ENCODE results near the gene SLC5A12.

The SLC5A12 gene, protein sequence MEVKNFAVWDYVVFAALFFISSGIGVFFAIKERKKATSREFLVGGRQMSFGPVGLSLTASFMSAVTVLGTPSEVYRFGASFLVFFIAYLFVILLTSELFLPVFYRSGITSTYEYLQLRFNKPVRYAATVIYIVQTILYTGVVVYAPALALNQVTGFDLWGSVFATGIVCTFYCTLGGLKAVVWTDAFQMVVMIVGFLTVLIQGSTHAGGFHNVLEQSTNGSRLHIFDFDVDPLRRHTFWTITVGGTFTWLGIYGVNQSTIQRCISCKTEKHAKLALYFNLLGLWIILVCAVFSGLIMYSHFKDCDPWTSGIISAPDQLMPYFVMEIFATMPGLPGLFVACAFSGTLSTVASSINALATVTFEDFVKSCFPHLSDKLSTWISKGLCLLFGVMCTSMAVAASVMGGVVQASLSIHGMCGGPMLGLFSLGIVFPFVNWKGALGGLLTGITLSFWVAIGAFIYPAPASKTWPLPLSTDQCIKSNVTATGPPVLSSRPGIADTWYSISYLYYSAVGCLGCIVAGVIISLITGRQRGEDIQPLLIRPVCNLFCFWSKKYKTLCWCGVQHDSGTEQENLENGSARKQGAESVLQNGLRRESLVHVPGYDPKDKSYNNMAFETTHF

GRCh38 chr11:26721948-26722475 lies at the start of gene SLC5A12:
TSS of gene SLC5A12 (minus strand) at chr11:26722060. CDS start at chr11:26721714, 346 bp downstream.
- Mint-ChIP-seq H3K4me3 (no peak within 1 kb of the TSS), H3K9me3 (peaks cover 6% of the 10 kb centered on the region), H3K4me1 (ENCODE audit: low read depth) (no peaks in the 10 kb centered on the region), H3K27ac (no peak within 1 kb of the TSS), H3K36me3 (ENCODE audit: low read depth) (no peaks in the 10 kb centered on the region), H3K27me3 (no peaks in the 10 kb centered on the region)
- DNase-seq, result no peak

DNA sequence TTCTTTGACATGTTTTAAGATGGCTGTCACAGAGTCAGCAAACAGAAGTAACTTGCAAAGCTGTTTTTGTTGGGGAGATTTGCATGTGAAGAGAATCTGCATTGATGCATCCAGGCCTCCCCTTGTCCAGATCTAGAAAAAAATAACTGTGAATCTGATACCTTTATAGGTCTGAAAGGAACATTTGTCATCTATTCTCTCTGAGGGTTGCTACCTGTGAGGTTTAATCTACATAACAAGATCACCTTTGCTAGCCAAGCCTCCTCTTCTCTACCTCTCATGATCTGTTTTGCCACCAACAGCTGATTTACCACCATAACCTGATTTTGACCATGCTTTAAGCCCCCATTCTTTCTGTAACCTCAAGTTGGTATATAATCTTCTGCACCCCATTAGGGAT lies 47.2 kb upstream of the SLC5A12 start:
- no peaks in the 10 kb centered on the region for H3K36me3 Mint-ChIP-seq (ENCODE audit: low read depth)
- no peaks in the 10 kb centered on the region for H3K4me1 Mint-ChIP-seq (ENCODE audit: low read depth)
- H3K27ac Mint-ChIP-seq, result no peak overlapping the region
- H3K9me3 Mint-ChIP-seq, result peaks cover 12% of the 10 kb centered on the region
- DNase-seq, result no peak
- no peaks in the 10 kb centered on the region for H3K27me3 Mint-ChIP-seq
- no peak overlapping the region for H3K4me3 Mint-ChIP-seq

GRCh38 chr11:26767060-26767459 lies 45.2 kb upstream of the SLC5A12 start:
- H3K9me3 Mint-ChIP-seq, result peaks cover 6% of the 10 kb centered on the region
- H3K27me3 Mint-ChIP-seq, result no peaks in the 10 kb centered on the region
- no peak overlapping the region for H3K27ac Mint-ChIP-seq
- H3K36me3 Mint-ChIP-seq (ENCODE audit: low read depth), result no peaks in the 10 kb centered on the region
- DNase-seq, result no peak
- H3K4me1 Mint-ChIP-seq (ENCODE audit: low read depth), result no peaks in the 10 kb centered on the region
- H3K4me3 Mint-ChIP-seq, result no peak overlapping the region

GRCh38 chr11:26765323-26765722 lies 43.5 kb upstream of the SLC5A12 start:
- peaks cover 6% of the 10 kb centered on the region for H3K9me3 Mint-ChIP-seq
- H3K27ac Mint-ChIP-seq, result no peak overlapping the region
- no peak for DNase-seq
- H3K27me3 Mint-ChIP-seq, result no peaks in the 10 kb centered on the region
- no peak overlapping the region for H3K4me3 Mint-ChIP-seq
- H3K4me1 Mint-ChIP-seq (ENCODE audit: low read depth), result no peaks in the 10 kb centered on the region
- H3K36me3 Mint-ChIP-seq (ENCODE audit: low read depth), result no peaks in the 10 kb centered on the region

DNA sequence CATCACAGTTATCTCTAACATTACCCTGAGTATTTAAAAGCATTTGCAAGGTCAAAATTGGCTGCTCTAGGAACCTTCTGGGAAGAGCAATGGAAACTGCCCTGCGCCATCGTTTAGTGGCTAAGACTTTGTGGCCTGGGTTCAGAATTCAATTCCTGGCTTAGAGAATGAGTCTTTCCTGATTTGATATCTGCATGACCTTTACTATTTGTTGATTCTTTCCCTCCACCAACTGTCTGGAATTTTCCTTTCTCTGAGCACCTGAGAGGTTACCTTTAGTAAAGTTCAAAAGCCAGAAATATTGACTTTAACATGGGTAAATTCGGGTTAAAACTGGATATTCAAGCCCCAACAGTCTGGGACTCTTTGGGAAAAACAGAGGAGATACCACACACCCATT lies 43.0 kb upstream of the SLC5A12 start:
- DNase-seq, result no peak
- Mint-ChIP-seq H3K4me3 (no peak overlapping the region), H3K27me3 (no peaks in the 10 kb centered on the region), H3K9me3 (peaks cover 3% of the 10 kb centered on the region), H3K27ac (no peak overlapping the region), H3K4me1 (ENCODE audit: low read depth) (no peaks in the 10 kb centered on the region), H3K36me3 (ENCODE audit: low read depth) (no peaks in the 10 kb centered on the region)

DNA sequence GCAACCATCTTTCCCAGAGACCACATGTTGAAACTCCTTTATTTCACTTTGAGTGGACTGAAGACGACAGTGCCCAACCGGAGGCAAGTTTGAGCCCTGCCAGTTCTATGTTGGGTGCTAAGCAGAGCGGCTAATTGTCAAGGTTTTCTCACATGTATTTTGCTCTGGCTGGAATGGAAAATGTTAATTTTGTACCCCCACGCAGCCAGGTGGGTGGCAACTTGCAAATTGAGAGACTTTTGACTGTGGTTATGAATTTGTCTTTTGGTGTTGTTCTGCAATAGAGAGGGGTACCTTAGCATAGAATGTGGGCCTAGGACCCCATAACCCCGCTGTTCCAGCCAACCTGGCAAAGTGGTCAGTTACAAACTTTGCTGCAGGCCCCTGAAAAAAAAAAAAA lies 42.5 kb upstream of the SLC5A12 start:
- H3K4me1 Mint-ChIP-seq (ENCODE audit: low read depth), result no peaks in the 10 kb centered on the region

DNA sequence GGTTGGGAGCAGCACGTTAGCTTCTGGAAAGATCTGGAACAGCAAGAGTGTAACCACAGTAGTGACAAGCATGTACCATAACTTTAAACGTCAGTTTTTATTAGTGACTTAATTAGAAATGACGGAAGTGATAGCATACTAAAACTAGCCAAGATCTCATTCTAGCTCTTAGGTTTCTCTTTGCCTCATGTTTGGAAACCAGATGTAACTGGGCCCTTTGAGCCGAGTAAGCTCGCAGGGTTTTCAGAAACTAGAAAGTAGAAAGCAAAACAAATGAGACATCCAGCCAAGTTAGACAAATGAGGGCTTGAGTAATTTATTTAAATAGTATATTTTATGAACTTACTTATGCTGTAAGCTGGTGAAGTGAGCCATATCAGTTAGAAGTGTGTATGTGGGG lies 40.2 kb upstream of the SLC5A12 start:
- no peak overlapping the region for H3K27ac Mint-ChIP-seq
- H3K4me3 Mint-ChIP-seq, result no peak overlapping the region
- no peaks in the 10 kb centered on the region for H3K4me1 Mint-ChIP-seq (ENCODE audit: low read depth)
- no peaks in the 10 kb centered on the region for H3K36me3 Mint-ChIP-seq (ENCODE audit: low read depth)
- H3K9me3 Mint-ChIP-seq, result no peaks in the 10 kb centered on the region
- H3K27me3 Mint-ChIP-seq, result no peaks in the 10 kb centered on the region
- DNase-seq, result no peak

More for the DNA sequence above, 42.5 kb upstream of the SLC5A12 start:
- Mint-ChIP-seq H3K4me3 (no peak overlapping the region), H3K27me3 (no peaks in the 10 kb centered on the region), H3K36me3 (ENCODE audit: low read depth) (no peaks in the 10 kb centered on the region), H3K9me3 (peaks cover 3% of the 10 kb centered on the region), H3K27ac (no peak overlapping the region)
- DNase-seq, result no peak

DNA sequence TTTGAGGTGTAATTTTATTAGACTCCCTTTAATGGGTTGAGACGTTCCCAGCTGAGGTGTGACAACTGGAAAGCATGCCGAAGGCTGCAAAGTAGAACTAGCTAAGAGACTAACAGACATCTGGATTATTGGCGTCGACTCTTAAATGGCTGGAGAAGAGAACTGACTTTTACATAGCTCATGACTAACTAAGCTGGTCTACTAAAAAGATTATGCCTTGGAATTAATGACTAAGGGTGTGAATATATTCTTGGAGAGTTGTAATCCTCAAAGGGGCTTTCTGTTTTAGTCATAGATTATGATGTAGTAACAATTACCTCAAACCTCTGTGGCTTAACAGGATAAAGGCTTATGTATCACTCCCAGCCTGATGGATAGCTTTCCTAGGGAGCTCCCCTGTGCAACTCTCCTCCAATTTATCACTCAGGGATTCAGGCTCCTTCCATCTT lies 39.5 kb upstream of the SLC5A12 start:
- H3K27me3 Mint-ChIP-seq, result no peaks in the 10 kb centered on the region
- no peaks in the 10 kb centered on the region for H3K4me1 Mint-ChIP-seq (ENCODE audit: low read depth)
- DNase-seq, result no peak
- H3K9me3 Mint-ChIP-seq, result no peaks in the 10 kb centered on the region
- H3K36me3 Mint-ChIP-seq (ENCODE audit: low read depth), result no peaks in the 10 kb centered on the region
- no peak overlapping the region for H3K4me3 Mint-ChIP-seq
- no peak overlapping the region for H3K27ac Mint-ChIP-seq

- Mint-ChIP-seq H3K27me3 (no peaks in the 10 kb centered on the region), H3K27ac (no peak overlapping the region), H3K4me3 (no peak overlapping the region), H3K4me1 (ENCODE audit: low read depth) (no peaks in the 10 kb centered on the region), H3K36me3 (ENCODE audit: low read depth) (no peaks in the 10 kb centered on the region), H3K9me3 (no peaks in the 10 kb centered on the region)
- DNase-seq, result no peak
These were observed 36.1 kb upstream of the SLC5A12 start for GRCh38 chr11:26757995-26758394.

DNA sequence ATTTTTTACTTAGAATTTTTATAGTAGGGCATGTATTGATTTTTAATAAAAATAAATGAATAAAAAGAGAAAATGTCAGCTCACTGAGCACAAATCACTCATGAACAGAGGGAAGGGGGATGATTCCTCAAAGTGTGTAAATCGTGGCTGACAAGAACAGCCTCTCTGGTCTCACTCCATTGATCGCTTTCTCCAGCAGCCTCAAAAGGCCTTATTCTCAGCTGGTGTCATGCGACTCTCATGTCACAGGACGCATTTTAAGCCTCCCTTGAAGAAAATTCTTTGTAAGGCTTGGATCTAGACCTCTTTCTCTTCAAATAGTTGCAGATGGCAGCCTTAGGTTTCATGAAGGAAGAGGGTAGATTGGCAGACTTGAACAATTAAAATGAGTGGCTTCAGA lies 33.9 kb upstream of the SLC5A12 start:
- H3K27me3 Mint-ChIP-seq, result no peaks in the 10 kb centered on the region
- H3K4me1 Mint-ChIP-seq (ENCODE audit: low read depth), result no peaks in the 10 kb centered on the region
- DNase-seq, result no peak
- no peak overlapping the region for H3K27ac Mint-ChIP-seq
- no peaks in the 10 kb centered on the region for H3K9me3 Mint-ChIP-seq
- H3K36me3 Mint-ChIP-seq (ENCODE audit: low read depth), result no peaks in the 10 kb centered on the region
- H3K4me3 Mint-ChIP-seq, result no peak overlapping the region

DNA sequence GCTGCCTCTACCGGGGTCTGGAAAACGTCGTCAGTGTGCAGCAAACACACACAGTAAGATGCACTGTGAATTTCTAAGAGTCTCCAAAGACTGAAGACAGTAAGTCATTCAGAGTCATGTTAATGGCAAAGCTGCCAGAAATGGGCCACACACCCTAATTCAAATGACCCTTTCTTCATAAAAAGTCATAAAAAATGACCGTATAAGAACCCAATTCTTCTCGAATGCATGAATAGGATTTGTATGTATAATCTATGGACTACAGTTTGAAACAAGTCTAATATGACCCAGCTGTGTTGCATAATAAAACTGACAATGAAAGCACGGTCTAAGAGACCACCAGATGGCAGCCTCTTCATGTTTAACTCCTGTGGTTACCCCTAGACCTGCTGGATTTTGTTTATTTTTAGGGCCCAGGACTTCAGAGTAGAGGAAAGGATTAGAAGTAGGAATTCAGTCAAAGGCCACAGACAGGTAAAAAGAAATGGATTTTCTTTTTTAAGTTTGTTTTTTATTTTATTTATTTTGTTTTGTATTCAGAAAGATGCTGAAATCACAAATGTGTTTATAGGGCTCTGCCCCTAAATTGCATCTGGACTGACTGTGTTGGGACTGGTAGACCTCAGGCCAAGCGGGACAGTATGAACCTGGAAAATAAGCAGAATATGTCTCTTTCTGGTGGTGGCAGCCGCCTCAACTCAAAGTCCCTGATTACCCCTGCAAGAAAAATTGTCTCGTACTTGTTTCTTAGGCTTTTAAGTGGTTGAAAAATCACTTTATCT lies 32.1 kb upstream of the SLC5A12 start:
- Mint-ChIP-seq H3K27me3 (no peaks in the 10 kb centered on the region), H3K4me1 (ENCODE audit: low read depth) (no peaks in the 10 kb centered on the region), H3K27ac (no peak overlapping the region), H3K9me3 (no peaks in the 10 kb centered on the region), H3K36me3 (ENCODE audit: low read depth) (no peaks in the 10 kb centered on the region), H3K4me3 (no peak overlapping the region)
- DNase-seq, result no peak

DNA sequence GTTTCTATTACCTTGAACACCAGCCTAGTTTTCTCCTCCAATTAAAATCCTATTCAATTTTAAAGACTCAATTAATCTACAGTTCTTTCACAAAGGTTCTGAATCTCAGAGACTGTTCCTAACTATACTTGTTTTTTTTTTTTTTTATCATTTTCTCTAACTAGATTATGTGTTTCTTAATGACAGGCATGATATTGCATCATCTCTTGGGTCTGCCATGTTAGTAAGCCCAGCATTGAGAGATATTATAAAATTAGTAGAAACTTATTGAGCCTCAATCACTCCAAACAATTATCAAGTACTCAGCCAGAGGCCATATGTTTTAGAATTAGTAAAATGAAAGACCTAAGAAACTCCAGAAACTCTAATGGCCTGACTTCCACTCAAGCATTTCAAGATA lies 28.1 kb upstream of the SLC5A12 start:
- Mint-ChIP-seq H3K4me3 (no peak overlapping the region), H3K9me3 (peaks cover 2% of the 10 kb centered on the region), H3K27me3 (no peaks in the 10 kb centered on the region), H3K36me3 (ENCODE audit: low read depth) (no peaks in the 10 kb centered on the region), H3K4me1 (ENCODE audit: low read depth) (no peaks in the 10 kb centered on the region), H3K27ac (no peak overlapping the region)
- no peak for DNase-seq

GRCh38 chr11:26743622-26744021 lies 21.8 kb upstream of the SLC5A12 start:
- DNase-seq, result no peak
- H3K4me1 Mint-ChIP-seq (ENCODE audit: low read depth), result no peaks in the 10 kb centered on the region

GRCh38 chr11:26742966-26743365 lies 21.1 kb upstream of the SLC5A12 start:
- H3K9me3 Mint-ChIP-seq, result peaks cover 8% of the 10 kb centered on the region
- no peaks in the 10 kb centered on the region for H3K27me3 Mint-ChIP-seq
- no peak for DNase-seq
- H3K4me1 Mint-ChIP-seq (ENCODE audit: low read depth), result no peaks in the 10 kb centered on the region
- no peak overlapping the region for H3K4me3 Mint-ChIP-seq
- H3K27ac Mint-ChIP-seq, result no peak overlapping the region
- H3K36me3 Mint-ChIP-seq (ENCODE audit: low read depth), result no peaks in the 10 kb centered on the region

More at GRCh38 chr11:26743622-26744021, 21.8 kb upstream of the SLC5A12 start:
- Mint-ChIP-seq H3K27me3 (no peaks in the 10 kb centered on the region), H3K27ac (no peak overlapping the region), H3K36me3 (ENCODE audit: low read depth) (no peaks in the 10 kb centered on the region), H3K9me3 (peaks cover 8% of the 10 kb centered on the region), H3K4me3 (no peak overlapping the region)
